SJSA1 (cell line): ENCODE data around the gene FCHSD1. TPM values are rescaled to one million over a fixed set of nuclear protein-coding genes. Genes with fewer than 3 reads are reported as not detected.

Experiments used
- DNase-seq, 2 experiments: peaks; one replicate each; pipeline ENCODE4 v3.0.0-alpha.2; 2015 to 2020; ENCODE audit warnings: low spot score in 2 of 2, low read depth in 1 of 2
- H3K27ac ChIP-seq: fragments of 250-450 bp; sonication (Bioruptor Pico); 2 replicates; pipeline ENCODE4 v1.5.1; 2020; ENCODE audit warnings: mild to moderate bottlenecking, moderate library complexity
- H3K27me3 ChIP-seq: fragments of 250-450 bp; sonication (Bioruptor Pico); replicated peaks from 2 replicates; pipeline ENCODE4 v1.5.1; 2020; ENCODE audit warnings: mild to moderate bottlenecking, moderate library complexity
- H3K36me3 ChIP-seq: fragments of 250-450 bp; sonication (Bioruptor Pico); 2 replicates; pipeline ENCODE4 v1.5.1; 2020; ENCODE audit warnings: mild to moderate bottlenecking
- H3K4me1 ChIP-seq: fragments of 250-450 bp; sonication (Bioruptor Pico); replicated peaks from 2 replicates; pipeline ENCODE4 v1.6.1; 2021; ENCODE audit warnings: mild to moderate bottlenecking
- H3K4me3 ChIP-seq: fragments of 250-450 bp; sonication (Bioruptor Pico); 2 replicates; pipeline ENCODE4 v1.5.1; 2020; ENCODE audit warnings: mild to moderate bottlenecking
- H3K9me3 ChIP-seq: fragments of 250-450 bp; sonication (Bioruptor Pico); replicated peaks from 2 replicates; pipeline ENCODE4 v1.5.1; 2020; ENCODE audit warnings: mild to moderate bottlenecking
- total RNA-seq: library from RNA; depleted of rRNA; stranded (reverse); fragments of >200 nt; shearing (Covaris generic); gene quantifications from 2 replicates; pipeline ENCODE4 v1.2.3, GENCODE V29; 2014

The FCHSD1 gene
- total RNA-seq, 1 experiment from 2014 or later: 33.2 TPM

- peak within 1 kb of the TSS; percentile 79 for H3K27ac ChIP-seq
- no peaks in the 10 kb centered on the region for H3K9me3 ChIP-seq
- H3K4me1 ChIP-seq: peaks cover 27% of the 10 kb centered on the region
Observed at GRCh38 chr5:141681695-141682641, 30.8 kb upstream of the FCHSD1 start, which contains the start of gene ARAP3. Gene ARAP3 (minus strand): TSS chr5:141682230. CDS start chr5:141680486, 1,744 bp downstream.

GRCh38 chr5:141681295-141681694, 30.1 kb upstream of the FCHSD1 start:
- peak overlapping the region; percentile 49 for H3K4me3 ChIP-seq
- peaks cover 27% of the 10 kb centered on the region for H3K4me1 ChIP-seq
- H3K27me3 ChIP-seq: no peaks in the 10 kb centered on the region
- DNase-seq: no peak
- no peaks in the 10 kb centered on the region for H3K9me3 ChIP-seq
- H3K36me3 ChIP-seq: peaks cover 39% of the 10 kb centered on the region
- peak overlapping the region; percentile 79 for H3K27ac ChIP-seq

More at GRCh38 chr5:141681695-141682641, 30.8 kb upstream of the FCHSD1 start, which contains the start of gene ARAP3:
- H3K27me3 ChIP-seq: no peaks in the 10 kb centered on the region
- DNase-seq: peak; percentile 78 to 93
- H3K4me3 ChIP-seq: peak within 1 kb of the TSS; percentile 49
- H3K36me3 ChIP-seq: peaks cover 33% of the 10 kb centered on the region

GRCh38 chr5:141680751-141681201, 29.6 kb upstream of the FCHSD1 start:
- Histone ChIP-seq H3K27me3 (no peaks in the 10 kb centered on the region), H3K36me3 (peaks cover 44% of the 10 kb centered on the region), H3K4me3 (peak overlapping the region; percentile 49), H3K4me1 (peaks cover 27% of the 10 kb centered on the region), H3K9me3 (no peaks in the 10 kb centered on the region), H3K27ac (peak overlapping the region; percentile 79)
- DNase-seq: peak; percentile 79 to 89

- no peak overlapping the region for H3K4me3 ChIP-seq
- DNase-seq: no peak
- no peaks in the 10 kb centered on the region for H3K9me3 ChIP-seq
- peaks cover 27% of the 10 kb centered on the region for H3K4me1 ChIP-seq
- H3K27ac ChIP-seq: peak overlapping the region; percentile 79; the same call in 1 of the 2 replicates
- H3K36me3 ChIP-seq: peaks cover 45% of the 10 kb centered on the region
- no peaks in the 10 kb centered on the region for H3K27me3 ChIP-seq
Observed at GRCh38 chr5:141680178-141680577, 29.0 kb upstream of the FCHSD1 start.

GRCh38 chr5:141677415-141677814, 26.2 kb upstream of the FCHSD1 start:
- H3K36me3 ChIP-seq: peaks cover 67% of the 10 kb centered on the region
- no peak overlapping the region for H3K4me3 ChIP-seq
- H3K4me1 ChIP-seq: peaks cover 20% of the 10 kb centered on the region
- H3K27me3 ChIP-seq: no peaks in the 10 kb centered on the region
- no peak for DNase-seq
- H3K27ac ChIP-seq: no peak overlapping the region
- H3K9me3 ChIP-seq: no peaks in the 10 kb centered on the region

GRCh38 chr5:141675672-141676071, 24.5 kb upstream of the FCHSD1 start:
- no peak for DNase-seq
- H3K9me3 ChIP-seq: no peaks in the 10 kb centered on the region
- no peak overlapping the region for H3K4me3 ChIP-seq
- H3K36me3 ChIP-seq: peaks cover 82% of the 10 kb centered on the region
- no peak overlapping the region for H3K27ac ChIP-seq
- peaks cover 6% of the 10 kb centered on the region for H3K4me1 ChIP-seq
- no peaks in the 10 kb centered on the region for H3K27me3 ChIP-seq

- no peak for DNase-seq
- H3K27ac ChIP-seq: no peak overlapping the region
- H3K9me3 ChIP-seq: no peaks in the 10 kb centered on the region
- H3K27me3 ChIP-seq: no peaks in the 10 kb centered on the region
- peaks cover 82% of the 10 kb centered on the region for H3K36me3 ChIP-seq
- no peaks in the 10 kb centered on the region; the same call in 1 of the 2 replicates for H3K4me1 ChIP-seq
- H3K4me3 ChIP-seq: no peak overlapping the region
Observed at GRCh38 chr5:141674747-141675146, 23.5 kb upstream of the FCHSD1 start.

- Histone ChIP-seq H3K27ac (no peak overlapping the region), H3K9me3 (0 out of 2 replicates have a peak, but pooled peaks cover 3% of the 10 kb centered on the region), H3K4me3 (no peak overlapping the region), H3K4me1 (no peaks in the 10 kb centered on the region; the same call in 1 of the 2 replicates), H3K36me3 (peaks cover 80% of the 10 kb centered on the region), H3K27me3 (no peaks in the 10 kb centered on the region)
- DNase-seq: no peak
Observed at GRCh38 chr5:141672841-141673813, 21.9 kb upstream of the FCHSD1 start.

GRCh38 chr5:141672071-141672840, 21.0 kb upstream of the FCHSD1 start:
- H3K4me3 ChIP-seq: no peak overlapping the region
- no peaks in the 10 kb centered on the region for H3K27me3 ChIP-seq
- H3K36me3 ChIP-seq: peaks cover 75% of the 10 kb centered on the region
- 0 out of 2 replicates have a peak, but pooled peaks cover 3% of the 10 kb centered on the region for H3K9me3 ChIP-seq
- no peak overlapping the region for H3K27ac ChIP-seq
- no peaks in the 10 kb centered on the region; the same call in 1 of the 2 replicates for H3K4me1 ChIP-seq
- DNase-seq: no peak

- H3K36me3 ChIP-seq: peaks cover 71% of the 10 kb centered on the region
- H3K27ac ChIP-seq: no peak overlapping the region
Observed at GRCh38 chr5:141669520-141669919, 18.3 kb upstream of the FCHSD1 start.

GRCh38 chr5:141668601-141669265, 17.5 kb upstream of the FCHSD1 start:
- H3K9me3 ChIP-seq: 0 out of 2 replicates have a peak, but pooled peaks cover 3% of the 10 kb centered on the region
- H3K27ac ChIP-seq: no peak overlapping the region
- no peaks in the 10 kb centered on the region; the same call in 1 of the 2 replicates for H3K4me1 ChIP-seq
- H3K4me3 ChIP-seq: no peak overlapping the region
- no peak for DNase-seq
- H3K36me3 ChIP-seq: peaks cover 72% of the 10 kb centered on the region
- no peaks in the 10 kb centered on the region for H3K27me3 ChIP-seq

More at GRCh38 chr5:141669520-141669919, 18.3 kb upstream of the FCHSD1 start:
- Histone ChIP-seq H3K4me1 (no peaks in the 10 kb centered on the region; the same call in 1 of the 2 replicates), H3K9me3 (0 out of 2 replicates have a peak, but pooled peaks cover 3% of the 10 kb centered on the region), H3K4me3 (no peak overlapping the region), H3K27me3 (no peaks in the 10 kb centered on the region)
- no peak for DNase-seq
